Upper lobe of left lung (tissue), 6 donors: ENCODE results near the gene AATF. TPM values are rescaled to one million over a fixed set of nuclear protein-coding genes. Genes with fewer than 3 reads are reported as not detected.

Source experiments
- ATAC-seq, 2 donors: fragments of 200-7000 bp; cut with Tn5 transposase; one replicate each; pipeline ENCODE4 v1.9.1; 2022; ENCODE audit warnings: mild to moderate bottlenecking in 2 of 2, moderate library complexity in 2 of 2; ENCODE audit not compliant: low FRiP score in 2 of 2
- DNase-seq, 2 donors: peaks; one replicate each; pipeline ENCODE4 v3.0.0-alpha.2; 2019 to 2020
- H3K27ac ChIP-seq, 4 donors: fragments of 200-600 bp; sonication (generic); one replicate each; pipeline ENCODE4 v1.5.1; 2016 to 2019
- H3K27me3 ChIP-seq, 4 donors: fragments of 200-600 bp; sonication (generic); one replicate each; pipeline ENCODE4 v1.5.1; 2017 to 2019
- H3K36me3 ChIP-seq, 4 donors: fragments of 200-600 bp; sonication (generic); one replicate each; pipeline ENCODE4 v1.5.1; 2016 to 2019
- H3K4me1 ChIP-seq, 4 donors: fragments of 200-600 bp; sonication (generic); one replicate each; pipeline ENCODE4 v1.5.1; 2018 to 2019
- H3K4me3 ChIP-seq, 4 donors: fragments of 200-600 bp; sonication (generic); one replicate each; pipeline ENCODE4 v1.5.1; 2017 to 2019; ENCODE audit warnings: mild to moderate bottlenecking in 2 of 4, moderate library complexity in 1 of 4
- H3K9me3 ChIP-seq, 4 donors: fragments of 200-600 bp; sonication (generic); one replicate each; pipeline ENCODE4 v1.5.1; 2018 to 2019
- CTCF ChIP-seq, 6 experiments: fragments of 450-650 bp in 4 of 6; fragments of 200-600 bp in 2 of 6; sonication (generic) in 2 of 6; IDR thresholded peaks; one replicate each; pipeline ENCODE4 v1.5.1; 2016 to 2019; ENCODE audit warnings: antibody characterized with exemption in 6 of 6
- EP300 ChIP-seq, 4 donors: sonication (generic); formaldehyde crosslinking; IDR thresholded peaks; one replicate each; pipeline ENCODE4 v1.5.1; 2017; ENCODE audit warnings: antibody characterized with exemption in 4 of 4, control low read depth in 2 of 4
- POLR2A ChIP-seq, 4 donors: fragments of 450-650 bp; IDR thresholded peaks; one replicate each; pipeline ENCODE4 v1.5.1; 2016 to 2017; ENCODE audit warnings: antibody characterized with exemption in 4 of 4, mild to moderate bottlenecking in 2 of 4
- POLR2AphosphoS5 ChIP-seq, 2 donors: sonication (generic); formaldehyde crosslinking; IDR thresholded peaks; one replicate each; pipeline ENCODE4 v1.5.1; 2017; ENCODE audit warnings: antibody characterized with exemption in 2 of 2
- WGBS, 2 donors: methylation state at CpG; one replicate each; pipeline ENCODE4 v1.1.5; 2017 to 2018; 5-methylcytosine and 5-hydroxymethylcytosine counted together
- total RNA-seq, 6 donors: library from RNA; depleted of rRNA in 4 of 6; stranded (reverse); fragments of >200 nt in 4 of 6; gene quantifications; one replicate each; pipeline versions ENCODE4 v1.1.0 to v1.2.1, GENCODE V29; 2016 to 2021
- donor health status: DM: no; HTN: no; CAD: no; lungs with moderate emphysema.
- donor health status: DM: no; HTN: yes; CAD: no; lungs with severe emphysema.

AATF gene
- total RNA-seq, 6 donors from 2014 or later = 30.7 to 45.4 (median 37.3) TPM

GRCh38 chr17:37088913-37089312, 140.2 kb downstream of the AATF start:
- DNase-seq = no peak
- Histone ChIP-seq H3K27me3 (no peaks in the 10 kb centered on the region), H3K9me3 (no peaks in the 10 kb centered on the region), H3K4me3 (no peak overlapping the region), H3K4me1 (no peaks in the 10 kb centered on the region), H3K36me3 (peaks cover 11 to 54% (median 35%) of the 10 kb centered on the region in 4 donors), H3K27ac (no peak overlapping the region)
- no peak for ATAC-seq
- TF ChIP-seq EP300 (IDR thresholded peaks at IDR 0.05) = no peak
- 75 to 82% methylated on average over 11 of the region's 11 CpGs for WGBS, 2 donors

- no peak overlapping the region for H3K4me3 ChIP-seq
- peak in 1 of 2 donors; percentile 24 for ATAC-seq
- no peaks in the 10 kb centered on the region for H3K4me1 ChIP-seq
- peak overlapping the region in 2 of 4 donors; percentile 56 to 62 for H3K27ac ChIP-seq
- peak in 1 of 2 donors; percentile 31 for DNase-seq
- WGBS, 2 donors = 51 to 57% methylated on average over 7 of the region's 7 CpGs
- TF ChIP-seq CTCF (IDR thresholded peaks at IDR 0.05) (no peak), POLR2AphosphoS5 (IDR thresholded peaks at IDR 0.05) (no peak), POLR2A (IDR thresholded peaks at IDR 0.05) (no peak), EP300 (IDR thresholded peaks at IDR 0.05) (no peak)
- H3K9me3 ChIP-seq = no peaks in the 10 kb centered on the region
- H3K27me3 ChIP-seq = no peaks in the 10 kb centered on the region
- peaks cover 11 to 59% (median 39%) of the 10 kb centered on the region in 4 donors for H3K36me3 ChIP-seq
Measured at GRCh38 chr17:37089956-37090355, 141.2 kb downstream of the AATF start.

- no peak for DNase-seq
- H3K4me3 ChIP-seq = no peak overlapping the region
- no peaks in the 10 kb centered on the region for H3K4me1 ChIP-seq
- H3K36me3 ChIP-seq = peaks cover 14 to 57% (median 43%) of the 10 kb centered on the region in 4 donors
- no peaks in the 10 kb centered on the region for H3K9me3 ChIP-seq
- ATAC-seq = no peak
- H3K27me3 ChIP-seq = no peaks in the 10 kb centered on the region
- no peak for TF ChIP-seq EP300 (IDR thresholded peaks at IDR 0.05)
- no peak for TF ChIP-seq CTCF (IDR thresholded peaks at IDR 0.05)
- TF ChIP-seq POLR2A (IDR thresholded peaks at IDR 0.05) = no peak
- TF ChIP-seq POLR2AphosphoS5 (IDR thresholded peaks at IDR 0.05) = no peak
- no peak overlapping the region for H3K27ac ChIP-seq
- WGBS, 2 donors = 87 to 95% methylated on average over 3 of the region's 3 CpGs
Measured at GRCh38 chr17:37090941-37091340, 142.2 kb downstream of the AATF start.

DNA sequence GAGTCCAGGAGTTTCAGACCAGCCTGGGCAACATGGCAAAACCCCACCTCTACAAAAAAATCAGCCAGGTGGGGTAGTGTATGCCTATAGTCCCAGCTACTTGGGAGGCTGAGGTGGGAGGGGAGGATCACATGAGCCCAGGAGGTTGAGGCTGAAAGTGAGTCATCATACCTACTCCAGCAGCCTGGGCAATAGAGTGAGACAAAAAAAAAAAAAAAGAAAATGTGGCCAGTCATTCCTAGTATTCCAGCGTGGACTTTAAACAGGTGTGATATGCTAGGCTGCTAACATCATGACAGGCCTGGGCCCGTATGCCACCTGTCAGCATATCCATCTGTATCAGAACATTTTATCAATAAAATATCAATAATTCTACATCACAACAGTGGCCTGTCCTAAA, 143.3 kb downstream of the AATF start:
- Histone ChIP-seq H3K4me1 (no peaks in the 10 kb centered on the region), H3K27ac (no peak overlapping the region), H3K36me3 (peaks cover 23 to 59% (median 41%) of the 10 kb centered on the region in 4 donors), H3K4me3 (no peak overlapping the region), H3K27me3 (no peaks in the 10 kb centered on the region), H3K9me3 (no peaks in the 10 kb centered on the region)
- WGBS, 2 donors = 93 to 97% methylated on average over 2 of the region's 2 CpGs
- DNase-seq (no peak), ATAC-seq (no peak)
- TF ChIP-seq POLR2AphosphoS5 (IDR thresholded peaks at IDR 0.05) (no peak), POLR2A (IDR thresholded peaks at IDR 0.05) (no peak), CTCF (IDR thresholded peaks at IDR 0.05) (no peak)

GRCh38 chr17:37092701-37093100, 143.9 kb downstream of the AATF start:
- TF ChIP-seq POLR2A (IDR thresholded peaks at IDR 0.05) = no peak
- TF ChIP-seq POLR2AphosphoS5 (IDR thresholded peaks at IDR 0.05) = no peak
- TF ChIP-seq EP300 (IDR thresholded peaks at IDR 0.05) = no peak
- TF ChIP-seq CTCF (IDR thresholded peaks at IDR 0.05) = no peak
- peaks cover 22 to 60% (median 43%) of the 10 kb centered on the region in 4 donors for H3K36me3 ChIP-seq
- DNase-seq = no peak
- no peak for ATAC-seq
- no peak overlapping the region for H3K27ac ChIP-seq
- H3K4me1 ChIP-seq = no peaks in the 10 kb centered on the region
- H3K4me3 ChIP-seq = no peak overlapping the region
- no peaks in the 10 kb centered on the region for H3K9me3 ChIP-seq
- H3K27me3 ChIP-seq = no peaks in the 10 kb centered on the region
